Caco-2 (cell line): ENCODE data around the gene SLC25A26. TPM values are rescaled to one million over a fixed set of nuclear protein-coding genes. Genes with fewer than 3 reads are reported as not detected.

Source experiments
- BruUV-seq: library from RNA; stranded (reverse); fragments of 400-500 nt; replicated peaks from 2 replicates; lab custom pipeline; 2021; lab: Mats Ljungman, UMichigan
- CTCF ChIA-PET: fragments of 300-600 bp; sonication (Branson Sonifier 250); formaldehyde crosslinking; loops from one replicate; lab custom pipeline; 2022; ENCODE audit warnings: antibody characterized with exemption; lab: Charles Lee
- POLR2A ChIA-PET: fragments of 300-600 bp; sonication (Branson Sonifier 250); formaldehyde crosslinking; loops from one replicate; lab custom pipeline; 2022; ENCODE audit warnings: antibody characterized with exemption; lab: Charles Lee
- DNase-seq, 2 experiments: peaks; one replicate each; pipeline versions ENCODE4 v3.0.0 to v3.0.0-alpha.2; 2020 to 2022
- H3K27me3 ChIP-seq: replicated peaks from 2 replicates; pipeline ENCODE4 v1.6.0; 2011; ENCODE audit warnings: low read length; ENCODE audit not compliant: control insufficient read depth, insufficient read depth
- H3K36me3 ChIP-seq: 2 replicates; pipeline ENCODE4 v1.5.1; 2011; ENCODE audit warnings: low read length; ENCODE audit not compliant: control insufficient read depth, insufficient read depth
- H3K4me1 ChIP-seq: fragments of 250-450 bp; sonication (Bioruptor Pico); 2 replicates; pipeline ENCODE4 v1.5.1; 2020; ENCODE audit warnings: mild to moderate bottlenecking
- H3K4me3 ChIP-seq: 2 replicates; pipeline ENCODE4 v1.5.1; 2011; ENCODE audit warnings: low read depth, mild to moderate bottlenecking, control low read depth, low read length
- H3K9me3 ChIP-seq: fragments of 250-450 bp; sonication (Bioruptor Pico); 2 replicates; pipeline ENCODE4 v1.5.1; 2020; ENCODE audit warnings: mild to moderate bottlenecking, moderate library complexity
- H3K27ac Mint-ChIP-seq: one replicate; pipeline ENCODE4 v1.8.0; 2022; ENCODE audit warnings: mixed read lengths; ENCODE audit not compliant: unreplicated experiment
- H3K27me3 Mint-ChIP-seq: one replicate; pipeline ENCODE4 v1.8.0; 2022; ENCODE audit warnings: mixed read lengths; ENCODE audit not compliant: insufficient read depth, unreplicated experiment
- H3K36me3 Mint-ChIP-seq: one replicate; pipeline ENCODE4 v1.8.0; 2022; ENCODE audit warnings: mild to moderate bottlenecking, mixed read lengths; ENCODE audit not compliant: insufficient read depth, unreplicated experiment
- H3K4me1 Mint-ChIP-seq: one replicate; pipeline ENCODE4 v1.8.0; 2022; ENCODE audit warnings: low read depth, mixed read lengths; ENCODE audit not compliant: unreplicated experiment
- H3K4me3 Mint-ChIP-seq: one replicate; pipeline ENCODE4 v1.8.0; 2022; ENCODE audit warnings: mild to moderate bottlenecking, moderate library complexity, mixed read lengths; ENCODE audit not compliant: unreplicated experiment
- H3K9me3 Mint-ChIP-seq: one replicate; pipeline ENCODE4 v1.8.0; 2022; ENCODE audit warnings: mixed read lengths; ENCODE audit not compliant: unreplicated experiment
- intact Hi-C: fragments of 100-400 bp; cut with micrococcal nuclease; formaldehyde crosslinking; loops from one replicate; pipeline ENCODE4 v1.10.0; 2022; ENCODE audit not compliant: unreplicated experiment
- total RNA-seq: library from RNA; stranded (reverse); gene quantifications from 2 replicates; pipeline ENCODE4 v1.2.3, GENCODE V29; 2022
- TF ChIP-seq, protein P1 (sequence below), 2 experiments: fragments of 200-600 bp in 1 of 2; IDR thresholded peaks; 1 replicate in 1 of 2; 2 replicates in 1 of 2; pipeline versions ENCODE4 v1.5.1 to v1.8.0; 2011 to 2022; ENCODE audit warnings: antibody characterized with exemption in 1 of 2, control low read depth in 1 of 2, inconsistent platforms in 1 of 2, low read depth in 1 of 2, low read length in 1 of 2, mild to moderate bottlenecking in 1 of 2, moderate library complexity in 1 of 2; ENCODE audit not compliant: insufficient read depth in 1 of 2, severe bottlenecking in 1 of 2, unreplicated experiment in 1 of 2

SLC25A26 gene
- total RNA-seq, 1 experiment from 2014 or later, result 25.4 TPM

DNA sequence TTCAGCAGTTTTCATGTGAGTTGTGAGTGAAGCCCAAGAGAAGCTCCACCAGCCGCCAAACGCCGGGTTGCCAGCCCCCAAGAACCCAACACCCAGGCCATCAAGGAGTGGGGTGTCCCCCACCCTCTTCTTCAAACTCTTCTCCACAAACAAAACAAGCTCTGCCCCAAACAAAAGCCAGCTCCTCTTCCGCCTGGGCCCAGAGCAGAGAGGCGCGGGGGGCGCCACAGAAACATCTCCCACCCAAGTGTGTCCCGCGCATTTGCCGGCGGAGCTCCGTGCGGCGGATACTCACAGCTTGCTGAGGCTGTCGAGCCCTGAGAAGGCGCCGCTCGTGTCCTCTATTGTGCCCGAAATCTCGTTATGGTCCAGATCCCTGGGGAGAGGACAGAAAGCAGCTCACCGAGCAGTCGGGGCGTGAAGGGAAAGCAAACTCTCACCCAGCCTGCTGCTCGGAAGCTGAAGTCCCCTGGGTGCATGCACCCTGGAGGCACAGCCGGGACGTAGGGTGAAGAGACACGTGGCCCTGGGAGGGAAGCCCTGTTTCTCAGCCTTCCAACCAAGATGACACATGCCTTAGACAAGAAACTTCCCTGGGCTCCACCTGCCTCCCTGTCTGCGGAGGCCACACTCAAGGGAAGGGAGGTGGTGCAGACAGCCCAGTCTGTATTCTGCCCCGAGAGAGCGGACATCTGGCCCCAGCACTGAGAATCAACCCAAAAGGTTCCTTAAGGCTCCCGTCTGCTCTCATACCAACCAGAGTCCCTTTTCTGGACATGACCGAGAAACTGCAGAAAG lies 184.3 kb downstream of the SLC25A26 start:
- H3K27me3 ChIP-seq, result no peaks in the 10 kb centered on the region
- H3K4me1 ChIP-seq, result peaks cover 4% of the 10 kb centered on the region; the same call in 1 of the 2 replicates
- no peak overlapping the region for H3K4me3 ChIP-seq
- no peak for DNase-seq
- H3K36me3 ChIP-seq, result peaks cover 5% of the 10 kb centered on the region; the same call in 1 of the 2 replicates
- ChIA-PET POLR2A (no interaction called here), CTCF (interaction anchor here (0.9 kb wide), 1 partner anchor 417 kb away, joined by 3 read pairs; no protein-coding TSS in a partner anchor)
- Mint-ChIP-seq H3K27me3 (no peaks in the 10 kb centered on the region), H3K4me1 (peaks cover 14% of the 10 kb centered on the region), H3K27ac (no peak overlapping the region), H3K4me3 (no peak overlapping the region), H3K9me3 (no peaks in the 10 kb centered on the region), H3K36me3 (peaks cover 30% of the 10 kb centered on the region)
- H3K9me3 ChIP-seq, result no peaks in the 10 kb centered on the region
- TF ChIP-seq, protein P1, sequence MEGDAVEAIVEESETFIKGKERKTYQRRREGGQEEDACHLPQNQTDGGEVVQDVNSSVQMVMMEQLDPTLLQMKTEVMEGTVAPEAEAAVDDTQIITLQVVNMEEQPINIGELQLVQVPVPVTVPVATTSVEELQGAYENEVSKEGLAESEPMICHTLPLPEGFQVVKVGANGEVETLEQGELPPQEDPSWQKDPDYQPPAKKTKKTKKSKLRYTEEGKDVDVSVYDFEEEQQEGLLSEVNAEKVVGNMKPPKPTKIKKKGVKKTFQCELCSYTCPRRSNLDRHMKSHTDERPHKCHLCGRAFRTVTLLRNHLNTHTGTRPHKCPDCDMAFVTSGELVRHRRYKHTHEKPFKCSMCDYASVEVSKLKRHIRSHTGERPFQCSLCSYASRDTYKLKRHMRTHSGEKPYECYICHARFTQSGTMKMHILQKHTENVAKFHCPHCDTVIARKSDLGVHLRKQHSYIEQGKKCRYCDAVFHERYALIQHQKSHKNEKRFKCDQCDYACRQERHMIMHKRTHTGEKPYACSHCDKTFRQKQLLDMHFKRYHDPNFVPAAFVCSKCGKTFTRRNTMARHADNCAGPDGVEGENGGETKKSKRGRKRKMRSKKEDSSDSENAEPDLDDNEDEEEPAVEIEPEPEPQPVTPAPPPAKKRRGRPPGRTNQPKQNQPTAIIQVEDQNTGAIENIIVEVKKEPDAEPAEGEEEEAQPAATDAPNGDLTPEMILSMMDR (IDR thresholded peaks at IDR 0.05; ENCODE audit: insufficient read depth in 1 of 2, low read depth in 1 of 2, low read length in 1 of 2, severe bottlenecking in 1 of 2, unreplicated experiment in 1 of 2), result no peak
- no TSS peak for BruUV-seq
- intact Hi-C loops, result no loop called here

DNA sequence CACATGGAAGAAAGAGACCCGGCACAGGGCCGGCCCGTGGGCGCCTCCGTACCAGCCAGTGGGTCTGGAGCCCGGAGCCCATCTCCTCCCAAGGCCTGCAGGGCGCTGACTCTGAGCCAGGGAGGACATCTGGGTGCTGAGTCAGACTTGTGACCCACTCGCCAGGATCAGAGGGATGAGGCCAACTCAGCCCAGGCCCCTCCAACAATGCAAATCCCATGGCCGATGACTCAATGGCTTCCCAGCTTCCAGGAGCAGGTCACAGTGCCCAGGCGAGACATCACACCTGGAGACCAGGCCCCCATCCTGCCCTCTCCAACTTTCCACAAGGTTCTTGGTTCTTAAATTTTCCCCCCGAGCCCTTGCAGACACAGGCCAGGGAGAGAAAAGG lies 184.9 kb downstream of the SLC25A26 start:
- Mint-ChIP-seq H3K4me1 (peaks cover 14% of the 10 kb centered on the region), H3K27me3 (no peaks in the 10 kb centered on the region), H3K36me3 (peaks cover 30% of the 10 kb centered on the region), H3K4me3 (no peak overlapping the region), H3K9me3 (no peaks in the 10 kb centered on the region), H3K27ac (no peak overlapping the region)
- ChIA-PET CTCF (no interaction called here), POLR2A (no interaction called here)
- Histone ChIP-seq H3K4me1 (peaks cover 4% of the 10 kb centered on the region; the same call in 1 of the 2 replicates), H3K4me3 (no peak overlapping the region), H3K9me3 (no peaks in the 10 kb centered on the region), H3K27me3 (no peaks in the 10 kb centered on the region), H3K36me3 (peaks cover 5% of the 10 kb centered on the region; the same call in 1 of the 2 replicates)
- intact Hi-C loops, result no loop called here
- DNase-seq, result no peak
- TF ChIP-seq, protein P1 (IDR thresholded peaks at IDR 0.05; ENCODE audit: insufficient read depth in 1 of 2, low read depth in 1 of 2, low read length in 1 of 2, severe bottlenecking in 1 of 2, unreplicated experiment in 1 of 2), result no peak
- no TSS peak for BruUV-seq

DNA sequence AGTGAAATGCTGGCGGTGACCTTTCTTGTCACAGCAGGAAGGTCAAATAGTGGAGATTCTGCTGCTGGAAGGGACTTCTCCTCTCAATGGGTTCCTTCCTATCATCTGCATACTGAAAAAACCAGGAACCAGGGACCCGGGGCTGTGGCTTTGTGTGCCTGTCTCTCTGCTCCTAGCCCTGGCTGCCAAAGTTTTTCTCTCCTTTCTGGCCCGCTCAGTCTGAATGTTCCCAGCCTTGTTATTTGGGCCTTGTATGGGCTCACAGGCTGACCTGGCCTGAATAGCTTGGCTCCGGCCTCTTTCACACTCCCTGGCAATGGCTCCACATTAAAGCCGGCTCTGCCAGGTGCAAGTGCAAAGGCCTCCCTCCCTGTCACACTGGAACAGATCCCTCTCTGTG lies 185.4 kb downstream of the SLC25A26 start:
- Mint-ChIP-seq H3K27me3 (no peaks in the 10 kb centered on the region), H3K4me1 (peaks cover 14% of the 10 kb centered on the region), H3K27ac (no peak overlapping the region), H3K9me3 (no peaks in the 10 kb centered on the region), H3K36me3 (peaks cover 35% of the 10 kb centered on the region), H3K4me3 (no peak overlapping the region)
- peaks cover 5% of the 10 kb centered on the region; the same call in 1 of the 2 replicates for H3K36me3 ChIP-seq
- TF ChIP-seq, protein P1 (IDR thresholded peaks at IDR 0.05; ENCODE audit: insufficient read depth in 1 of 2, low read depth in 1 of 2, low read length in 1 of 2, severe bottlenecking in 1 of 2, unreplicated experiment in 1 of 2), result no peak
- ChIA-PET CTCF (no interaction called here), POLR2A (no interaction called here)
- BruUV-seq, result no TSS peak
- no peak for DNase-seq
- intact Hi-C loops, result no loop called here
- H3K4me3 ChIP-seq, result no peak overlapping the region
- no peaks in the 10 kb centered on the region for H3K27me3 ChIP-seq
- H3K4me1 ChIP-seq, result peaks cover 4% of the 10 kb centered on the region; the same call in 1 of the 2 replicates
- H3K9me3 ChIP-seq, result no peaks in the 10 kb centered on the region
